ENCODE measurements around the gene ATP9B.

DNA sequence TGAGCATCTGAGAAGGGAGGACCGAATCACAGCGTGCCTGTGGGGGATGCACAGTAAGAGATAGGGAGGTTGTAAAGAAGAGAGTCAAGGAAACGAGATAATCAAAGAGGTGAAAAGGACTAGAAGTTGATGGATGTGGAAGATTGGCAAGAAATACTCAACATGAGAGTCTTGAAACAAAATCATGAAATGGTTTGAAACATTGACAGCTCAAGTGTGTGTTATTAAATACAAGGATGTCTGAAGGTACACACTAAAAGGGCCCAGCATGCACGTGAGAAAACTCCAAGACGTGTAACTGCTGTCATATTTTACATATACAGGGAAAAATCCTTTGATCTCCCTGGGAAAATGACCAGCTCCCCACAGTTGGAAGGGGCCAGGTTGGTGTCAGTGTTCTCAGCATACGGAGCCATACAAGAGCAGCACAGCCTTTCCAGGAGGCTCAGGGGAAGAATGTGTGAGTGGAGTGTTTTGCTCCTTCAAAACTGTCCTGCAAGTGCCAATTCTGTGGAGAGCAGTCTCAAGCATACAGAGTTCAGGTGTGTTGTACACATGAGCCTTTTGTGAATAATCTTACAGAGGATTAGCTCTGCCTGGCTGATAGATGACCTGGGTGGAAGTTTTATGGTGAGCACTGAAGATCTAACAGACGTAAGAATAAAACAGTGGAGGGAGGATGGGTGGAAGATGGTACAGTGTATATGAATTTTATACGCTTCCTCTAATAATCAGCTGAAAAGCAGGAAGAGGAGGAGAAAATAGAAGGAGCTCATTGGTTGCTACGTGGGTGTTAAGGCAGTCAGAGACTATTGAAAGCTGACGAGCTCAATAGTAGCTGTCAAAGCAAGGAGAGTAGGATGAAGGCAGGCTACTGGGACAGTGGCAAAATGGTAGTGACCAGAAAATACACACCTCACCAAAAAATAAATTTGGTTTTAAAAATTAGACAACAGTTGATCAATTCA lies 126.8 kb downstream of the ATP9B start:
- TF ChIP-seq EZH2 (IDR thresholded peaks at IDR 0.05; ENCODE audit: insufficient read depth, poor library complexity, severe bottlenecking) (no peak), EZH2phosphoT487 (IDR thresholded peaks at IDR 0.05; ENCODE audit: insufficient read depth, low read depth) (no peak)

Measured in GM23248 (cell line).